Measurements from ENCODE around the gene RAB26.
"Not testable (repeated sequence)": the region's sequence is repeated elsewhere in the genome, so short reads cannot be mapped to it uniquely, and the experiment has no call there.

- not testable (repeated sequence) for TF ChIP-seq ZC3H10 (CRISPR knock-in tag; IDR thresholded peaks at IDR 0.05); ZFP30 (CRISPR knock-in tag; IDR thresholded peaks at IDR 0.05); OSR1 (CRISPR knock-in tag; IDR thresholded peaks at IDR 0.05); TCF4 (CRISPR knock-in tag; IDR thresholded peaks at IDR 0.05; ENCODE audit: borderline replicate concordance); CSRNP3 (CRISPR knock-in tag; IDR thresholded peaks at IDR 0.05)
- TF ChIP-seq, protein P1, sequence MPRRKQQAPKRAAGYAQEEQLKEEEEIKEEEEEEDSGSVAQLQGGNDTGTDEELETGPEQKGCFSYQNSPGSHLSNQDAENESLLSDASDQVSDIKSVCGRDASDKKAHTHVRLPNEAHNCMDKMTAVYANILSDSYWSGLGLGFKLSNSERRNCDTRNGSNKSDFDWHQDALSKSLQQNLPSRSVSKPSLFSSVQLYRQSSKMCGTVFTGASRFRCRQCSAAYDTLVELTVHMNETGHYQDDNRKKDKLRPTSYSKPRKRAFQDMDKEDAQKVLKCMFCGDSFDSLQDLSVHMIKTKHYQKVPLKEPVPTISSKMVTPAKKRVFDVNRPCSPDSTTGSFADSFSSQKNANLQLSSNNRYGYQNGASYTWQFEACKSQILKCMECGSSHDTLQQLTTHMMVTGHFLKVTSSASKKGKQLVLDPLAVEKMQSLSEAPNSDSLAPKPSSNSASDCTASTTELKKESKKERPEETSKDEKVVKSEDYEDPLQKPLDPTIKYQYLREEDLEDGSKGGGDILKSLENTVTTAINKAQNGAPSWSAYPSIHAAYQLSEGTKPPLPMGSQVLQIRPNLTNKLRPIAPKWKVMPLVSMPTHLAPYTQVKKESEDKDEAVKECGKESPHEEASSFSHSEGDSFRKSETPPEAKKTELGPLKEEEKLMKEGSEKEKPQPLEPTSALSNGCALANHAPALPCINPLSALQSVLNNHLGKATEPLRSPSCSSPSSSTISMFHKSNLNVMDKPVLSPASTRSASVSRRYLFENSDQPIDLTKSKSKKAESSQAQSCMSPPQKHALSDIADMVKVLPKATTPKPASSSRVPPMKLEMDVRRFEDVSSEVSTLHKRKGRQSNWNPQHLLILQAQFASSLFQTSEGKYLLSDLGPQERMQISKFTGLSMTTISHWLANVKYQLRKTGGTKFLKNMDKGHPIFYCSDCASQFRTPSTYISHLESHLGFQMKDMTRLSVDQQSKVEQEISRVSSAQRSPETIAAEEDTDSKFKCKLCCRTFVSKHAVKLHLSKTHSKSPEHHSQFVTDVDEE (CRISPR knock-in tag; IDR thresholded peaks at IDR 0.05) = not testable (repeated sequence)
Observed at GRCh38 chr16:2108446-2109270, 39.8 kb upstream of the RAB26 start.

Measured in SK-N-SH treated with all-trans-retinoic acid at 6 μM for 48 hours (cell line).